Suprapubic skin (tissue), 4 donors: ENCODE measurements around the gene SMOC2. TPM values are rescaled to one million over a fixed set of nuclear protein-coding genes. Genes with fewer than 3 reads are reported as not detected.

ENCODE experiments used
- DNase-seq, 2 donors: peaks; one replicate each; pipeline ENCODE4 v3.0.0-alpha.2; 2019; ENCODE audit warnings: low spot score in 2 of 2
- H3K27ac ChIP-seq: fragments of 200-600 bp; sonication (generic); one replicate; pipeline ENCODE4 v1.5.1; 2019
- H3K27me3 ChIP-seq: fragments of 200-600 bp; sonication (generic); one replicate; pipeline ENCODE4 v1.5.1; 2019
- H3K36me3 ChIP-seq: fragments of 200-600 bp; sonication (generic); one replicate; pipeline ENCODE4 v1.5.1; 2019
- H3K4me1 ChIP-seq: fragments of 200-600 bp; sonication (generic); one replicate; pipeline ENCODE4 v1.5.1; 2019
- H3K4me3 ChIP-seq: fragments of 200-600 bp; sonication (generic); one replicate; pipeline ENCODE4 v1.5.1; 2019; ENCODE audit warnings: mild to moderate bottlenecking
- H3K9me3 ChIP-seq: fragments of 200-600 bp; sonication (generic); one replicate; pipeline ENCODE4 v1.5.1; 2019
- EP300 ChIP-seq: sonication (generic); formaldehyde crosslinking; IDR thresholded peaks from one replicate; pipeline ENCODE4 v1.6.1; 2017; ENCODE audit warnings: antibody characterized with exemption
- POLR2A ChIP-seq, 2 donors: fragments of 450-650 bp; IDR thresholded peaks; one replicate each; pipeline ENCODE4 v1.6.1; 2017; ENCODE audit warnings: antibody characterized with exemption in 2 of 2, mild to moderate bottlenecking in 2 of 2, moderate library complexity in 2 of 2
- POLR2AphosphoS5 ChIP-seq, 3 donors: sonication (generic); formaldehyde crosslinking; IDR thresholded peaks; one replicate each; pipeline ENCODE4 v1.6.1; 2017; ENCODE audit warnings: antibody characterized with exemption in 3 of 3
- WGBS: methylation state at CpG from one replicate; pipeline ENCODE4 v1.1.5; 2018; 5-methylcytosine and 5-hydroxymethylcytosine counted together
- total RNA-seq, 4 donors: library from RNA; depleted of rRNA; stranded (reverse); fragments of >200 nt; gene quantifications; one replicate each; pipeline ENCODE4 v1.1.0, GENCODE V29; 2016
- TF ChIP-seq, protein P1 (sequence below), 2 donors: fragments of 200-600 bp in 1 of 2; fragments of 450-650 bp in 1 of 2; sonication (generic) in 1 of 2; IDR thresholded peaks; one replicate each; pipeline ENCODE4 v1.5.1; 2016 to 2019; ENCODE audit warnings: antibody characterized with exemption in 2 of 2, mild to moderate bottlenecking in 1 of 2, moderate library complexity in 1 of 2

The SMOC2 gene
- total RNA-seq, 4 donors from 2014 or later: 16.2 to 22.9 (median 18.8) TPM

- no peak overlapping the region for H3K27ac ChIP-seq
- no peaks in the 10 kb centered on the region for H3K36me3 ChIP-seq
- peaks cover 33% of the 10 kb centered on the region for H3K27me3 ChIP-seq
- no peak overlapping the region for H3K4me3 ChIP-seq
- peaks cover 22% of the 10 kb centered on the region for H3K4me1 ChIP-seq
- no peaks in the 10 kb centered on the region for H3K9me3 ChIP-seq
- 70% methylated on average over 4 of the region's 4 CpGs for WGBS
- no peak for TF ChIP-seq POLR2A (IDR thresholded peaks at IDR 0.05)
- TF ChIP-seq EP300: no peak
- TF ChIP-seq, protein P1, sequence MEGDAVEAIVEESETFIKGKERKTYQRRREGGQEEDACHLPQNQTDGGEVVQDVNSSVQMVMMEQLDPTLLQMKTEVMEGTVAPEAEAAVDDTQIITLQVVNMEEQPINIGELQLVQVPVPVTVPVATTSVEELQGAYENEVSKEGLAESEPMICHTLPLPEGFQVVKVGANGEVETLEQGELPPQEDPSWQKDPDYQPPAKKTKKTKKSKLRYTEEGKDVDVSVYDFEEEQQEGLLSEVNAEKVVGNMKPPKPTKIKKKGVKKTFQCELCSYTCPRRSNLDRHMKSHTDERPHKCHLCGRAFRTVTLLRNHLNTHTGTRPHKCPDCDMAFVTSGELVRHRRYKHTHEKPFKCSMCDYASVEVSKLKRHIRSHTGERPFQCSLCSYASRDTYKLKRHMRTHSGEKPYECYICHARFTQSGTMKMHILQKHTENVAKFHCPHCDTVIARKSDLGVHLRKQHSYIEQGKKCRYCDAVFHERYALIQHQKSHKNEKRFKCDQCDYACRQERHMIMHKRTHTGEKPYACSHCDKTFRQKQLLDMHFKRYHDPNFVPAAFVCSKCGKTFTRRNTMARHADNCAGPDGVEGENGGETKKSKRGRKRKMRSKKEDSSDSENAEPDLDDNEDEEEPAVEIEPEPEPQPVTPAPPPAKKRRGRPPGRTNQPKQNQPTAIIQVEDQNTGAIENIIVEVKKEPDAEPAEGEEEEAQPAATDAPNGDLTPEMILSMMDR (IDR thresholded peaks at IDR 0.05): no peak
- TF ChIP-seq POLR2AphosphoS5 (IDR thresholded peaks at IDR 0.05): no peak
- DNase-seq: no peak
Measured at GRCh38 chr6:168438783-168439520, 2.0 kb upstream of the SMOC2 start.

GRCh38 chr6:168439794-168440450, 1.1 kb upstream of the SMOC2 start:
- Histone ChIP-seq H3K9me3 (no peaks in the 10 kb centered on the region), H3K4me3 (no peak overlapping the region), H3K27me3 (peaks cover 38% of the 10 kb centered on the region), H3K4me1 (peaks cover 22% of the 10 kb centered on the region), H3K27ac (no peak overlapping the region), H3K36me3 (no peaks in the 10 kb centered on the region)
- 58% methylated on average over 8 of the region's 8 CpGs for WGBS
- no peak for TF ChIP-seq POLR2A (IDR thresholded peaks at IDR 0.05)
- TF ChIP-seq POLR2AphosphoS5 (IDR thresholded peaks at IDR 0.05): no peak
- no peak for TF ChIP-seq EP300
- TF ChIP-seq, protein P1 (IDR thresholded peaks at IDR 0.05): no peak
- no peak for DNase-seq

GRCh38 chr6:168441434-168442391, 729 bp downstream of the SMOC2 start:
- DNase-seq: no peak
- peak overlapping the region; percentile 23 for H3K27ac ChIP-seq
- no peaks in the 10 kb centered on the region for H3K9me3 ChIP-seq
- peak overlapping the region; percentile 64 for H3K4me3 ChIP-seq
- H3K4me1 ChIP-seq: peaks cover 22% of the 10 kb centered on the region
- TF ChIP-seq, protein P1 (IDR thresholded peaks at IDR 0.05): no peak
- TF ChIP-seq POLR2A (IDR thresholded peaks at IDR 0.05) (no peak), POLR2AphosphoS5 (IDR thresholded peaks at IDR 0.05) (no peak), EP300 (no peak)
- peaks cover 41% of the 10 kb centered on the region for H3K27me3 ChIP-seq
- 20% methylated on average over 6 of the region's 87 CpGs for WGBS
- no peaks in the 10 kb centered on the region for H3K36me3 ChIP-seq

- TF ChIP-seq POLR2AphosphoS5 (IDR thresholded peaks at IDR 0.05) (no peak), EP300 (no peak)
- H3K27ac ChIP-seq: no peak overlapping the region
- DNase-seq: no peak
- H3K4me1 ChIP-seq: peaks cover 22% of the 10 kb centered on the region
- H3K27me3 ChIP-seq: peaks cover 44% of the 10 kb centered on the region
- WGBS: 57% methylated on average over 5 of the region's 5 CpGs
- peak overlapping the region; percentile 64 for H3K4me3 ChIP-seq
- no peaks in the 10 kb centered on the region for H3K36me3 ChIP-seq
- no peaks in the 10 kb centered on the region for H3K9me3 ChIP-seq
Measured at GRCh38 chr6:168442646-168443045, 1.7 kb downstream of the SMOC2 start.

DNA sequence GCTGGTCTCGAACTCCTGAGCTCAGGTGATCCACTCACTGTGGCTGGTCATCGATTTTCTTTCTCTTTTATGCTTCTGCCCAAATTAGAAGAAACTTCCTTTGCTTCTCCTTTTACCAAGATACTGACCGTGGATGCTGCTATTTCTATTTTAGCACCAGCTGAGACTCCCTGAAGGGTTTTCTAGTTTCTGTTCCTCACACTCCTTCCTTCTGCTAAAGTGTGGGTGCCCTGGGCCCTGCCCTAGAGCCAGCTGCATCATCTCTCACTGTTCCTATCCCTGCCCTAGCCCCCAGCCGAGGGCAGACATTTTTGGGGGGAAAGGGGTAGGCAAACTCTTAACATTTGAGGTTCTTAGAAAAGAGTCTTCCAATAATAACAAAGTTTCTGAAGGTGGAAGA, 6.3 kb downstream of the SMOC2 start:
- no peak overlapping the region for H3K27ac ChIP-seq
- 90% methylated on average over 4 of the region's 4 CpGs for WGBS
- no peak for TF ChIP-seq POLR2A (IDR thresholded peaks at IDR 0.05)
- TF ChIP-seq, protein P1 (IDR thresholded peaks at IDR 0.05): no peak
- no peak for TF ChIP-seq EP300
- no peak for TF ChIP-seq POLR2AphosphoS5 (IDR thresholded peaks at IDR 0.05)

More for the DNA sequence above, 6.3 kb downstream of the SMOC2 start:
- no peak for DNase-seq
- Histone ChIP-seq H3K9me3 (no peaks in the 10 kb centered on the region), H3K4me1 (peaks cover 21% of the 10 kb centered on the region), H3K4me3 (no peak overlapping the region), H3K36me3 (no peaks in the 10 kb centered on the region), H3K27me3 (peaks cover 23% of the 10 kb centered on the region)
